K562 (cell line): ENCODE results near the gene NOTO. TPM values are rescaled to one million over a fixed set of nuclear protein-coding genes. Genes with fewer than 3 reads are reported as not detected.
A peak's percentile ranks its signal among the peaks of the same experiment; 100 is the strongest.

ENCODE experiments used
- ATF6 ChIP-seq: sonication (generic); formaldehyde crosslinking; IDR thresholded peaks from 2 replicates; pipeline ENCODE4 v1.4.0; 2020; ENCODE audit warnings: mild to moderate bottlenecking, missing genetic modification reagents
- ERF ChIP-seq: fragments of 450-650 bp; formaldehyde crosslinking; IDR thresholded peaks from 2 replicates; pipeline ENCODE4 v1.4.0; 2020; ENCODE audit warnings: mild to moderate bottlenecking, mixed read lengths
- FOXJ3 ChIP-seq: sonication (generic); formaldehyde crosslinking; IDR thresholded peaks from 2 replicates; pipeline ENCODE4 v1.4.0; 2020; ENCODE audit warnings: mild to moderate bottlenecking, missing genetic modification reagents
- HIVEP1 ChIP-seq: fragments of 250-450 bp; sonication (Bioruptor Pico); IDR thresholded peaks from 2 replicates; pipeline ENCODE4 v1.4.0; 2020; ENCODE audit warnings: mild to moderate bottlenecking
- HNRNPL ChIP-seq: fragments of 200-400 bp; formaldehyde crosslinking; IDR thresholded peaks from 2 replicates; pipeline ENCODE4 v1.6.1; 2017; ENCODE audit warnings: low read depth, mild to moderate bottlenecking, low read length
- MBD2 ChIP-seq: sonication (generic); IDR thresholded peaks from 2 replicates; pipeline ENCODE4 v1.6.1; 2016; ENCODE audit warnings: low read depth, borderline replicate concordance
- MEF2A ChIP-seq: IDR thresholded peaks from 2 replicates; pipeline ENCODE4 v1.6.1; 2011; ENCODE audit warnings: low read depth, mild to moderate bottlenecking, low read length, moderate library complexity; ENCODE audit not compliant: control insufficient read depth
- NFRKB ChIP-seq: fragments of 450-650 bp; IDR thresholded peaks from 2 replicates; pipeline ENCODE4 v1.6.1; 2016; ENCODE audit warnings: low read depth
- NR1H2 ChIP-seq: sonication (generic); formaldehyde crosslinking; IDR thresholded peaks from 2 replicates; pipeline ENCODE4 v1.4.0; 2020; ENCODE audit warnings: mild to moderate bottlenecking, missing genetic modification reagents
- NUFIP1 ChIP-seq: fragments of 450-650 bp; IDR thresholded peaks from 2 replicates; pipeline ENCODE4 v1.6.1; 2018; ENCODE audit not compliant: partially characterized antibody
- PPARD ChIP-seq: fragments of 250-450 bp; sonication (Bioruptor Pico); IDR thresholded peaks from 2 replicates; pipeline ENCODE4 v1.8.0; 2022; ENCODE audit warnings: inconsistent platforms, mild to moderate bottlenecking, moderate library complexity
- RBM39 ChIP-seq: fragments of 200-400 bp; formaldehyde crosslinking; optimal IDR thresholded peaks from 2 replicates; pipeline ENCODE3; 2018; ENCODE audit warnings: low read depth, low read length
- RFX1 ChIP-seq: fragments of 450-650 bp; IDR thresholded peaks from 2 replicates; pipeline ENCODE4 v1.6.1; 2016; ENCODE audit warnings: mild to moderate bottlenecking, moderate library complexity
- SIN3B ChIP-seq: fragments of 450-650 bp; IDR thresholded peaks from 2 replicates; pipeline ENCODE4 v1.6.1; 2017; ENCODE audit warnings: low read depth, mild to moderate bottlenecking, moderate library complexity
- TBL1XR1 ChIP-seq, 2 experiments: IDR thresholded peaks; 2 replicates each; pipeline ENCODE4 v1.6.1; 2012; ENCODE audit warnings: improper control_type of control experiment in 2 of 2, low read length in 2 of 2, mild to moderate bottlenecking in 1 of 2
- TBP ChIP-seq: optimal IDR thresholded peaks from 2 replicates; pipeline ENCODE3; 2011; ENCODE audit warnings: low read depth, low read length, improper control_type of control experiment
- ZBED1 ChIP-seq: IDR thresholded peaks from 2 replicates; pipeline ENCODE4 v1.6.1; 2014
- ZNF24 ChIP-seq: fragments of 450-650 bp; IDR thresholded peaks from 2 replicates; pipeline ENCODE4 v1.6.1; 2016
- ZNF699 ChIP-seq: fragments of 250-450 bp; sonication (Bioruptor Pico); IDR thresholded peaks from 2 replicates; pipeline ENCODE4 v1.8.0; 2021; ENCODE audit warnings: mild to moderate bottlenecking, moderate library complexity; ENCODE audit not compliant: insufficient replicate concordance
- polyA plus RNA-seq, 8 experiments: library from polyadenylated mRNA; depleted of rRNA in 4 of 8; stranded (reverse) in 5 of 8; unstranded in 3 of 8; fragments of >200 nt; fragmentation: Nextera tagmentation in 2 of 8; fragmentation: Illumina TruSeq in 1 of 8; extraction: Ambion mirVana in 2 of 8; extraction: Trizol in 1 of 8; gene quantifications; 2 replicates each; pipeline versions ENCODE4 v1.2.1 to v1.2.3, GENCODE V29; 2011 to 2014; ENCODE audit warnings: inconsistent platforms in 1 of 8, missing spikeins in 1 of 8
- total RNA-seq, 7 experiments: library from RNA; depleted of rRNA in 6 of 7; stranded (reverse); fragments of >200 nt in 6 of 7; fragmentation: Illumina TruSeq in 2 of 7; extraction: Trizol in 2 of 7; gene quantifications; 2 replicates each; pipeline versions ENCODE4 v1.2.1 to v1.2.3, GENCODE V29; 2011 to 2021; ENCODE audit warnings: low replicate concordance in 1 of 7
- TF ChIP-seq, protein P1 (sequence below), 2 experiments: fragments of 450-650 bp; formaldehyde crosslinking in 1 of 2; IDR thresholded peaks; 2 replicates each; pipeline versions ENCODE4 v1.4.0 to v1.6.1; 2014 to 2020; ENCODE audit warnings: mild to moderate bottlenecking in 2 of 2, borderline replicate concordance in 1 of 2, low read depth in 1 of 2

Gene NOTO
- total and polyA plus RNA-seq, 9 of the 15 experiments (the other 6 are each of a cell fraction or from before 2014, with no cell fraction given) = not detected

GRCh38 chr2:73233932-73234832, 31.8 kb downstream of the NOTO start, which contains the start of gene CCT7 (continued):
- TF ChIP-seq, protein P1, sequence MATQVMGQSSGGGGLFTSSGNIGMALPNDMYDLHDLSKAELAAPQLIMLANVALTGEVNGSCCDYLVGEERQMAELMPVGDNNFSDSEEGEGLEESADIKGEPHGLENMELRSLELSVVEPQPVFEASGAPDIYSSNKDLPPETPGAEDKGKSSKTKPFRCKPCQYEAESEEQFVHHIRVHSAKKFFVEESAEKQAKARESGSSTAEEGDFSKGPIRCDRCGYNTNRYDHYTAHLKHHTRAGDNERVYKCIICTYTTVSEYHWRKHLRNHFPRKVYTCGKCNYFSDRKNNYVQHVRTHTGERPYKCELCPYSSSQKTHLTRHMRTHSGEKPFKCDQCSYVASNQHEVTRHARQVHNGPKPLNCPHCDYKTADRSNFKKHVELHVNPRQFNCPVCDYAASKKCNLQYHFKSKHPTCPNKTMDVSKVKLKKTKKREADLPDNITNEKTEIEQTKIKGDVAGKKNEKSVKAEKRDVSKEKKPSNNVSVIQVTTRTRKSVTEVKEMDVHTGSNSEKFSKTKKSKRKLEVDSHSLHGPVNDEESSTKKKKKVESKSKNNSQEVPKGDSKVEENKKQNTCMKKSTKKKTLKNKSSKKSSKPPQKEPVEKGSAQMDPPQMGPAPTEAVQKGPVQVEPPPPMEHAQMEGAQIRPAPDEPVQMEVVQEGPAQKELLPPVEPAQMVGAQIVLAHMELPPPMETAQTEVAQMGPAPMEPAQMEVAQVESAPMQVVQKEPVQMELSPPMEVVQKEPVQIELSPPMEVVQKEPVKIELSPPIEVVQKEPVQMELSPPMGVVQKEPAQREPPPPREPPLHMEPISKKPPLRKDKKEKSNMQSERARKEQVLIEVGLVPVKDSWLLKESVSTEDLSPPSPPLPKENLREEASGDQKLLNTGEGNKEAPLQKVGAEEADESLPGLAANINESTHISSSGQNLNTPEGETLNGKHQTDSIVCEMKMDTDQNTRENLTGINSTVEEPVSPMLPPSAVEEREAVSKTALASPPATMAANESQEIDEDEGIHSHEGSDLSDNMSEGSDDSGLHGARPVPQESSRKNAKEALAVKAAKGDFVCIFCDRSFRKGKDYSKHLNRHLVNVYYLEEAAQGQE (IDR thresholded peaks at IDR 0.05; ENCODE audit: borderline replicate concordance) = no peak
- TF ChIP-seq, protein P1 (CRISPR knock-in tag; IDR thresholded peaks at IDR 0.05; ENCODE audit: low read depth) = no peak
- TF ChIP-seq RFX1 (no peak; the same call in 1 of the 2 replicates), TBP (peak; percentile 96), MEF2A (no peak), MBD2 (peak; percentile 78), FOXJ3 (CRISPR knock-in tag) (no peak), NR1H2 (CRISPR knock-in tag) (0 out of 2 replicates have a peak, but pooled peaks have one; percentile 86), ZNF24 (no peak), NFRKB (peak; percentile 84), TBL1XR1 (IDR thresholded peaks at IDR 0.05; ENCODE audit: low read length in 2 of 2) (no peak), ZBED1 (no peak), NUFIP1 (no peak), ERF (CRISPR knock-in tag) (no peak), ZNF699 (CRISPR knock-in tag) (no peak), HNRNPL (no peak), HIVEP1 (CRISPR knock-in tag) (no peak), PPARD (no peak), ATF6 (no peak), RBM39 (peak; percentile 91), SIN3B (peak; percentile 44; the same call in 1 of the 2 replicates)
